Measurements from ENCODE around the gene INSR. TPM values are rescaled to one million over a fixed set of nuclear protein-coding genes. Genes with fewer than 3 reads are reported as not detected.
A peak's percentile ranks its signal among the peaks of the same experiment; 100 is the strongest.
"Not testable (repeated sequence)": the region's sequence is repeated elsewhere in the genome, so short reads cannot be mapped to it uniquely, and the experiment has no call there.

Gene INSR
- total RNA-seq, 2 experiments from 2014 or later: 0.87 to 1.0 TPM

DNA sequence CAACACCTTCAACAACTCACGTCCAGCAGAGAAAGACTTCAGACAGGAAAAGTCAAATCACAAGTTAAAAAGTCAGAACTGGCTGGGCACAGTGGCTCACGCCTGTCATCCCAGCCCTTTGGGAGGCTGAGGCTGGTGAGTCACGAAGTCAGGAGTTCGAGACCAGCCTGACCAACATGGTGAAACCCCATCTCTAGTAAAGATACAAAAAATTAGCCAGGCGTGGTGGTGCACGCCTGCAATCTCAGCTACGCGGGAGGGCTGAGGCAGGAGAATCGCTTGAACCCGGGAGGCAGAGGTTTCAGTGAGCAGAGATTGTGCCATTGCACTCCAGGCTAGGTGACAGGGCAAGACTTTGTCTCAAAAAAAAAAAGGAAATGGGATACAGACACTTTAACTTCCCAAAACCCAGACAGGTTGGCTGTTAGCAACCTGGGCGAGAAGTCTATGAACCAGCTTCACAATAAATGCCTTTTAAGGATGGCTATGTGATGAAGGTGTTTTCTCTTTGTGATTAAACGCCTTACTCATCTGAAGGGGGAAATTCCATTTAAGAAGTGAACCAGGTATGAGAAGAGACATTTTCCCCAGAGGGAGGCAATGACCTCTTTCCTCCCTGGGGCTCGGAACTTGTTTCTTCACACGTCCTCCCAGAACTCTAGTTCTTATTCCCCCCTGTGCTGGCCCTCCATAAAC, 80.4 kb downstream of the INSR start:
- no peak for ATAC-seq
- Mint-ChIP-seq H3K36me3 (ENCODE audit: low read depth) (no peaks in the 10 kb centered on the region), H3K9me3 (no peaks in the 10 kb centered on the region), H3K27ac (no peak overlapping the region), H3K4me1 (ENCODE audit: low read depth) (peaks cover 34% of the 10 kb centered on the region), H3K4me3 (no peak overlapping the region), H3K27me3 (no peaks in the 10 kb centered on the region)
- peak; percentile 32 for DNase-seq
- no peak for TF ChIP-seq CTCF (IDR thresholded peaks at IDR 0.05)
- intact Hi-C loops (cut with micrococcal nuclease): no loop called here
- ChIA-PET CTCF (no interaction called here), POLR2A (no interaction called here)

DNA sequence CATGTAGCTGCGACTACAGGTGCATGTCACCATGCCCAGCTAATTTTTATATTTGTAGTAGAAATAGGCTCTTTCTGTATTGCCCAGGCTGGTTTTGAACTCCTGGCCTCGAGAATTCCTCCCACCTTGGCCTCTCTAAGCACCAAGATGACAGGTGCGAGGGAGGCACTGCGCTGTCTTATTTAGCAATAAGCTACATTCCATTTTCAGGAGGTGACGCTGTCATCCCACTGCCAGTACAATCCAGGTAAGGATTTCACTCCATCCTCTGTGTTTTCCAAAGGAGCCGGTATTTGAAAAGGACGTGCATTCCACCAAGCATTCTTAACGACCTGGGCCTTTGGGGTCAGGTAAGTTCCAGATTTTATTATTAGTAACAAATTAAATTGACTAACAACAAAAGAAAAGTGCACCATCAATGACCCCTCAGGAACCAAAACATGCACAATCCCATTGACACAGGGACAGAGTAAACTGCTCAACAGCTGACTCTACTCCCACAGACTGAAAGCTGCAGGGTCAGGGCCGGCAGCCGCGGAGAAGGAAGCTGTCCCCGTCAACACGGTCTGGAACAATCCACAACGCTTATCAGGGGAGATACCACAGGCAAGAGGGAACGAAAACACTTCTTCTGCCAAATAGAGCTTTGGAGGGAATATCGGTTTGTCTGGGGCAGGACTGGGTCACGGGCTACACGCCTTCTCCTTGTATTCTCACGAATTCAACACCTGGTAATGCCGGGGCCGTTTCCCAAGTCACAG, 82.8 kb downstream of the INSR start:
- Mint-ChIP-seq H3K27me3 (no peaks in the 10 kb centered on the region), H3K9me3 (no peaks in the 10 kb centered on the region), H3K4me3 (no peak overlapping the region), H3K27ac (no peak overlapping the region), H3K36me3 (ENCODE audit: low read depth) (no peaks in the 10 kb centered on the region), H3K4me1 (ENCODE audit: low read depth) (peaks cover 37% of the 10 kb centered on the region)
- DNase-seq (no peak), ATAC-seq (no peak)
- ChIA-PET POLR2A (no interaction called here), CTCF (no interaction called here)
- TF ChIP-seq CTCF (IDR thresholded peaks at IDR 0.05): no peak
- intact Hi-C loops (cut with micrococcal nuclease): no loop called here

- H3K4me1 Mint-ChIP-seq (ENCODE audit: low read depth): peaks cover 33% of the 10 kb centered on the region
- H3K27me3 Mint-ChIP-seq: no peaks in the 10 kb centered on the region
- CTCF ChIA-PET: no interaction called here
- no peaks in the 10 kb centered on the region for H3K36me3 Mint-ChIP-seq (ENCODE audit: low read depth)
- no peak overlapping the region for H3K27ac Mint-ChIP-seq
- no peak for DNase-seq
- POLR2A ChIA-PET: no interaction called here
- intact Hi-C loops (cut with micrococcal nuclease): no loop called here
- ATAC-seq: no peak
- no peaks in the 10 kb centered on the region for H3K9me3 Mint-ChIP-seq
- H3K4me3 Mint-ChIP-seq: no peak overlapping the region
- TF ChIP-seq CTCF (IDR thresholded peaks at IDR 0.05): no peak
Observed at GRCh38 chr19:7210359-7210758, 83.9 kb downstream of the INSR start.

DNA sequence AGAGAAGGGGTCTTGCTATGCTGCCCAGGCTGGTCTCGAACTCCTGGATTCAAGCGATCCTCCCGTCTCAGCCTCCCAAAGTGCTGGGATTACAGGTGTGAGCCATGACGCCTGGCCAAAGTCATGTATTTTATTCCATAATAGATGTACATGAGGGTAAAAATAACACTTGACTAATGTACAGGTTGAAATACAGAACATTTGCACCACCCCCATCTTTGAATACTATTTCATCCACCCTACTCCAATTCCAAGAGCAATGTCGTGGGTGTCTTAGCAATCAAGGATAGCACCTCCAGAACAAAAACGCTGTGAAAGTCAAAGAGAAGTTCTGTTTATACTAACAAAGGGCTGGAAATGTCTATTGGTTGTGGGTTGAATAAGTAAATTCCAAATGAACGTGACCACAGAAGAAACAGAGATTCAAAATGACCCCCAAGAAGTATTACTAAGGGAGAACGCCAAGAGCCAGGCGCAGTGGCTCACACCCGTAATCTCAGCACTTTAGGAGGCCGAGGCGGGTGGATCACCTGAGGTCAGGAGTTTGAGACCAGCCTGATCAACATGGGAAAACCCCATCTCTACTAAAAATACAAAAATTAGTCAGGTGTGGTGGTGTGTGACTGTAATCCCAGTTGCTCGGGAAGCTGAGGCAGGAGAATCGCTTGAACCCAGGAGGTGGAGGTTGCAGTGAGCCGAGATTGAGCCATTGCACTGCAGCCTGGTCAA, 84.5 kb downstream of the INSR start:
- peak; percentile 30 for DNase-seq
- peaks cover 27% of the 10 kb centered on the region for H3K4me1 Mint-ChIP-seq (ENCODE audit: low read depth)
- ATAC-seq; H3K9me3 Mint-ChIP-seq; H3K27ac Mint-ChIP-seq; H3K4me3 Mint-ChIP-seq; H3K36me3 Mint-ChIP-seq (ENCODE audit: low read depth); intact Hi-C loops (cut with micrococcal nuclease); H3K27me3 Mint-ChIP-seq: not testable (repeated sequence)
- POLR2A ChIA-PET: interaction anchor here (1.0 kb wide), 1 partner anchor 115 kb away, joined by 4 read pairs; no protein-coding TSS in a partner anchor
- CTCF ChIA-PET: interaction anchor here (1.1 kb wide), 1 partner anchor 10 kb away, joined by 5 read pairs; no protein-coding TSS in a partner anchor

DNA sequence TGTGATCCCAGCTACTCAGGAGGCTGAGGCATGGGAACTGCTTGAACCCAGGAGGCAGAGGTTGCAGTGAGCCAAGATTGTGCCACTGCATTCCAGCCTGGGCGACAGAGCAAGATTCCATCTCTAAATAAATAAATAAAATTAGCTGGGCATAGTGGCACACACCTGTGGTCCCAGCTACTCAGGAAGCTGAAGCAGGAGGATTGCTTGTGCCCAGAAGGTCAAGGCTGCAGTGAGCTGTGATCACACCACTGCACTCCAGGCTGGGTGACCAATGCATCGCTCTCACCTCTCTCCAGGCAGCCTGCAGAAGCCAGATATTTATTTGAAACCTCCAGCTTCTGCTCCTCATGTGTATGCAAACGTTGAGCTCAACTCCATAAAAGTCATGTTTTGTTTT, 85.2 kb downstream of the INSR start:
- H3K36me3 Mint-ChIP-seq (ENCODE audit: low read depth); ATAC-seq; DNase-seq; H3K27me3 Mint-ChIP-seq; H3K9me3 Mint-ChIP-seq; intact Hi-C loops (cut with micrococcal nuclease); H3K27ac Mint-ChIP-seq; H3K4me3 Mint-ChIP-seq: not testable (repeated sequence)
- H3K4me1 Mint-ChIP-seq (ENCODE audit: low read depth): peaks cover 26% of the 10 kb centered on the region
- CTCF ChIA-PET: interaction anchor here (1.0 to 1.3 kb wide), 3 partner anchors 11 to 131 kb away, joined by 3 to 5 read pairs (median 3); no protein-coding TSS in a partner anchor
- POLR2A ChIA-PET: interaction anchor here (1.0 kb wide), 1 partner anchor 115 kb away, joined by 4 read pairs; no protein-coding TSS in a partner anchor

All from activated CD8-positive, alpha-beta T cell treated with anti-CD3 and anti-CD28 coated beads for 36 hours (primary cell).